MG63 (cell line): ENCODE results near the gene SAMHD1. TPM values are rescaled to one million over a fixed set of nuclear protein-coding genes. Genes with fewer than 3 reads are reported as not detected.
"Not testable (repeated sequence)": the region's sequence is repeated elsewhere in the genome, so short reads cannot be mapped to it uniquely, and the experiment has no call there.

Source experiments
- DNase-seq: peaks from one replicate; pipeline ENCODE4 v3.0.0-alpha.2; 2020
- H3K27me3 ChIP-seq: fragments of 250-450 bp; sonication (Bioruptor Pico); 2 replicates; pipeline ENCODE4 v1.5.1; 2020; ENCODE audit warnings: mild to moderate bottlenecking, moderate library complexity
- H3K36me3 ChIP-seq: fragments of 250-450 bp; sonication (Bioruptor Pico); 2 replicates; pipeline ENCODE4 v1.5.1; 2020; ENCODE audit warnings: mild to moderate bottlenecking, moderate library complexity
- H3K4me3 ChIP-seq: fragments of 250-450 bp; sonication (Bioruptor Pico); 2 replicates; pipeline ENCODE4 v1.5.1; 2020; ENCODE audit warnings: mild to moderate bottlenecking, moderate library complexity
- H3K9me3 ChIP-seq: fragments of 250-450 bp; sonication (Bioruptor Pico); 2 replicates; pipeline ENCODE4 v1.5.1; 2020; ENCODE audit warnings: mild to moderate bottlenecking, moderate library complexity
- total RNA-seq: library from RNA; depleted of rRNA; stranded (reverse); fragments of >200 nt; shearing (Covaris generic); gene quantifications from 2 replicates; pipeline ENCODE4 v1.2.3, GENCODE V29; 2014; ENCODE audit warnings: low replicate concordance

SAMHD1 gene
- total RNA-seq, 1 experiment from 2014 or later, result 13.6 TPM

- peaks cover 11% of the 10 kb centered on the region for H3K9me3 ChIP-seq
- not testable (repeated sequence) for H3K27me3 ChIP-seq, H3K36me3 ChIP-seq, DNase-seq, H3K4me3 ChIP-seq
These were observed 10.9 kb upstream of the SAMHD1 start for GRCh38 chr20:36962354-36962941.

DNA sequence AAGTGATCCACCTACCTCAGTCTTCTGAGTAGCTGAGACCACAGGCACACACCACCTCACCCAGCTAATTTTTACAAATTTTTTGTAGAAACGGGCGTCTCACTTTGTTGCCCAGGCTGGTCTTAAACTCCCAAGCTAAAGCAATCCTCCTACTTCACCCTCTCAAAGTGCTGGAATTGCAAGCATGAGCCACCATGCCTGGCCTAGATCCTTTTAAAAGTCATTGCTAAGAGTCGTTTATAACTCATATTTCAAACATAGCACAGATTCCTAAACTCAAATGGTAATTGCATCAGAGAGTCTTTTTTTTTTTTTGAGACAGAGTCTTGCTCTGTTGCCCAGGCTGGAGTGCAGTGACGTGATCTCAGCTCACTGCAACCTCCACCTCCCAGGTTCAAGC is 7.7 kb upstream of the SAMHD1 start:
- H3K27me3 ChIP-seq, result no peaks in the 10 kb centered on the region
- no peaks in the 10 kb centered on the region for H3K36me3 ChIP-seq
- H3K9me3 ChIP-seq, result peaks cover 11% of the 10 kb centered on the region
- no peak overlapping the region for H3K4me3 ChIP-seq
- no peak for DNase-seq

- Histone ChIP-seq H3K9me3 (peaks cover 11% of the 10 kb centered on the region), H3K27me3 (no peaks in the 10 kb centered on the region), H3K36me3 (no peaks in the 10 kb centered on the region), H3K4me3 (no peak overlapping the region)
- DNase-seq, result no peak
These were observed 6.6 kb upstream of the SAMHD1 start for GRCh38 chr20:36957875-36958667.

DNA sequence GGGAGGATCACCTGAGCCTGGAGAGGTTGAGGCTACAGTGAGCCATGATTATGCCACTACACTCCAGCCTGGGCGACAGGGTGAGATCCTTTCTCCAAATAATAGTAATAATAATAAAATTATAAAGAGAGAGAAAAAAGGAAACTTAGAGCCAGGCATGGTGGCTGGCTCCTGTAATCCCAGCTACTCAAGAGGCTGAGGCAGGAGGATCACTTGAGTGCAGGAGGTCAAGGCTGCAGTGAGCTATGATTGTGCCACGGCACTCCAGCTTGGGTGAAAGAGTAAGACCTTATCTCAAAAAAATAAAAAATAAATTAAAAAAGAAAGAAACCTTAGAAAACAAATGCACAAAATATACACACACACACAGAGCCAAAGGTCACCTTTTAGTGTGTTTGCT is 5.2 kb upstream of the SAMHD1 start:
- Histone ChIP-seq H3K36me3 (no peaks in the 10 kb centered on the region), H3K4me3 (no peak overlapping the region), H3K9me3 (peaks cover under 1% of the 10 kb centered on the region; the same call in 1 of the 2 replicates), H3K27me3 (no peaks in the 10 kb centered on the region)
- DNase-seq, result no peak

GRCh38 chr20:36956016-36956415 is 4.5 kb upstream of the SAMHD1 start:
- H3K9me3 ChIP-seq, result no peaks in the 10 kb centered on the region
- H3K36me3 ChIP-seq, result no peaks in the 10 kb centered on the region
- DNase-seq, result no peak
- H3K4me3 ChIP-seq, result no peak overlapping the region
- no peaks in the 10 kb centered on the region for H3K27me3 ChIP-seq

- DNase-seq, result no peak
- no peaks in the 10 kb centered on the region for H3K27me3 ChIP-seq
- peak overlapping the region; percentile 77 for H3K4me3 ChIP-seq
- no peaks in the 10 kb centered on the region for H3K9me3 ChIP-seq
- H3K36me3 ChIP-seq, result no peaks in the 10 kb centered on the region
These were observed 651 bp upstream of the SAMHD1 start for GRCh38 chr20:36951979-36952738.

- no peaks in the 10 kb centered on the region for H3K36me3 ChIP-seq
- peak; percentile 33 for DNase-seq
- H3K4me3 ChIP-seq, result peak overlapping the region; percentile 77
- no peaks in the 10 kb centered on the region for H3K27me3 ChIP-seq
- H3K9me3 ChIP-seq, result no peaks in the 10 kb centered on the region
These were observed 902 bp downstream of the SAMHD1 start for GRCh38 chr20:36950414-36951197.

GRCh38 chr20:36941401-36941835 is 10.1 kb downstream of the SAMHD1 start:
- no peak for DNase-seq
- H3K4me3 ChIP-seq, result no peak overlapping the region
- H3K9me3 ChIP-seq, result no peaks in the 10 kb centered on the region
- no peaks in the 10 kb centered on the region for H3K36me3 ChIP-seq
- no peaks in the 10 kb centered on the region for H3K27me3 ChIP-seq

DNA sequence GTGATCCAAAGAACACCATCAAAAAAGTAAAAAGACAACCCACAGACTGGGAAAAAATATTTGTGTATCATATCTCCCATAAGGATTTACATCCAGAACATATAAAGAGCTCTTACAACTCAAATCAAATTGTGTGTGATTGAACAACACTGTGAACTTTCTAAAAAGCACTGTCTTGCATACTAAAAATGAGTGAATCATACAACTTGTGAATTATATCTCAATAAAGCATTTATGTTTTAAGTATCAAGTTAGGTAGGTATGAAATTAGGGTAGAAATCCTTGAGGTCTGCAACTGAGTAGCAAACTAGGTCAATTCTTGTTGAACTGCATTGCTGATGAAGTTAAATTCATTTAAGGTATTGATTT is 14.1 kb downstream of the SAMHD1 start:
- no peaks in the 10 kb centered on the region for H3K36me3 ChIP-seq
- no peak for DNase-seq
- H3K27me3 ChIP-seq, result no peaks in the 10 kb centered on the region
- H3K4me3 ChIP-seq, result no peak overlapping the region
- no peaks in the 10 kb centered on the region for H3K9me3 ChIP-seq

DNA sequence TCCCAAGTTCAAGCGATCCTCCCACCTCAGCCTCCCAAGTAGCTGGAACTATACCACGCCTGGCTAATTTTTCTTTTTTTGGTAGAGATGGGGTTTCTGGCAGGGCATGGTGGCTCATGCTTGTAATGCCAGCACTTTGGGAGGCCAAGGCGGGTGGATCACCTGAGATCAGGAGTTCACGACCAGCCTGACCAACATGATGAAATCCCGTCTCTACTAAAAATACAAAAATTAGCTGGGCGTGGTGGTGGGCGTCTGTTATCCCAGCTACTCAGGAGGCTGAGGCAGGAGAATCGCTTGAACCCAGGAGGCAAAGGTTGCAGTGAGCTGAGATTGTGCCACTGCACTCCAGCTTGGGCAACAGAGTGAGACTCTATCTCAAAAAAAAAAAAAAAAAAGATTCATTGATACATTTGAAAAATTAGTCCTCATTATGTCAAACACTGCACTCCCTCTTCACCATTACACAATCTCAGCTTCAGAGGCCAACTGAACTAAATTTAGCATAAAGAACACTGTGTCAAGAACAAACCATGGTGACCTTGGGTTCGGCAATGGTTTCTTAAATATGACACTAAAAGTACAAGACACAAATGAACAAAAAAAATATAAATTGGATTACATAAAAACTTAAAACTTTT is 14.6 kb downstream of the SAMHD1 start:
- H3K9me3 ChIP-seq, H3K36me3 ChIP-seq, DNase-seq, H3K4me3 ChIP-seq, H3K27me3 ChIP-seq: not testable (repeated sequence)

DNA sequence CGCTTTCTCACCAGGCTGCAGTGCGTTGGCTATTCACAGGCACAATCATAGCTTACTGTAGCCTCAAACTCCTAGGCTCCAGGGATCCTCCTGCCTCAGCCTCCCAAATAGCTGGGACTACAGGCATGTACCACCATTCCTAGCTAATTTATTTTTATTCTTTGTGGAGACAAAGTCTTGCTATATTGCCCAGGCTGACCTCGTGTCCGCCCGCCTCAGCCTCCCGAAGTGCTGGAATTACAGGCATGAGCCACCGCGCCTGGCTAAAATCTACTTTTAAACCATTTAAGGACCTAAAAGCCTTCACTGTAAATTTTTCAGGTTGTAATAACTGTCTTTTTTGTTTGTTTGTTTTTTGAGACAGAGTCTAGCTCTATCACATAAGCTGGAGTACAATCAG is 15.2 kb downstream of the SAMHD1 start:
- Histone ChIP-seq H3K4me3 (no peak overlapping the region), H3K9me3 (no peaks in the 10 kb centered on the region), H3K27me3 (no peaks in the 10 kb centered on the region), H3K36me3 (no peaks in the 10 kb centered on the region)
- no peak for DNase-seq

DNA sequence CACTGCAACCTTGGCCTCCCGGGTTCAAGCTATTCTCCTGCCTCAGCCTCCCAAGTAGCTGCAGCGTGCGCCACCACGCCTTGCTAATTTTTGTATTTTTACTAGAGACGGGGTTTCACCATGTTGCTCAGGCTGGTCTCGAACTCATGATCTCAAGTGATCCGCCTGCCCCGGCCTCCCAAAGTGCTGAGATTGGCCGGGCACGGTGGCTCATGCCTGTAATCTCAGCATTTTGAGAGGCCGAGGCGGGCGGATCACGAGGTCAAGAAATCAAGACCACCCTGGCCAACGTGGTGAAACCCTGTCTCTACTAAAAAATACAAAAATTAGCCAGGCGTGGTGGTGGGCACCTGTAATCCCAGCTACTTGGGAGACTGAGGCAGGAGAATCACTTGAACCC is 17.9 kb downstream of the SAMHD1 start:
- not testable (repeated sequence) for H3K4me3 ChIP-seq, DNase-seq, H3K36me3 ChIP-seq, H3K27me3 ChIP-seq, H3K9me3 ChIP-seq

- no peak for DNase-seq
- Histone ChIP-seq H3K9me3 (no peaks in the 10 kb centered on the region), H3K4me3 (no peak overlapping the region), H3K36me3 (no peaks in the 10 kb centered on the region), H3K27me3 (no peaks in the 10 kb centered on the region)
These were observed 18.8 kb downstream of the SAMHD1 start for GRCh38 chr20:36932476-36933426.

- not testable (repeated sequence) for DNase-seq
These were observed 19.4 kb downstream of the SAMHD1 start for GRCh38 chr20:36932067-36932466.

GRCh38 chr20:36929691-36930090 is 21.8 kb downstream of the SAMHD1 start:
- DNase-seq, result no peak
- no peaks in the 10 kb centered on the region for H3K27me3 ChIP-seq
- H3K9me3 ChIP-seq, result no peaks in the 10 kb centered on the region
- no peak overlapping the region for H3K4me3 ChIP-seq
- no peaks in the 10 kb centered on the region for H3K36me3 ChIP-seq

More at GRCh38 chr20:36932067-36932466, 19.4 kb downstream of the SAMHD1 start:
- not testable (repeated sequence) for H3K36me3 ChIP-seq, H3K4me3 ChIP-seq, H3K9me3 ChIP-seq, H3K27me3 ChIP-seq
